ENCODE data around the gene PKD1. TPM values are rescaled to one million over a fixed set of nuclear protein-coding genes. Genes with fewer than 3 reads are reported as not detected.
A peak's percentile ranks its signal among the peaks of the same experiment; 100 is the strongest.

Gene PKD1
- total RNA-seq, 4 donors from 2014 or later, result 209 to 446 (median 293) TPM

DNA sequence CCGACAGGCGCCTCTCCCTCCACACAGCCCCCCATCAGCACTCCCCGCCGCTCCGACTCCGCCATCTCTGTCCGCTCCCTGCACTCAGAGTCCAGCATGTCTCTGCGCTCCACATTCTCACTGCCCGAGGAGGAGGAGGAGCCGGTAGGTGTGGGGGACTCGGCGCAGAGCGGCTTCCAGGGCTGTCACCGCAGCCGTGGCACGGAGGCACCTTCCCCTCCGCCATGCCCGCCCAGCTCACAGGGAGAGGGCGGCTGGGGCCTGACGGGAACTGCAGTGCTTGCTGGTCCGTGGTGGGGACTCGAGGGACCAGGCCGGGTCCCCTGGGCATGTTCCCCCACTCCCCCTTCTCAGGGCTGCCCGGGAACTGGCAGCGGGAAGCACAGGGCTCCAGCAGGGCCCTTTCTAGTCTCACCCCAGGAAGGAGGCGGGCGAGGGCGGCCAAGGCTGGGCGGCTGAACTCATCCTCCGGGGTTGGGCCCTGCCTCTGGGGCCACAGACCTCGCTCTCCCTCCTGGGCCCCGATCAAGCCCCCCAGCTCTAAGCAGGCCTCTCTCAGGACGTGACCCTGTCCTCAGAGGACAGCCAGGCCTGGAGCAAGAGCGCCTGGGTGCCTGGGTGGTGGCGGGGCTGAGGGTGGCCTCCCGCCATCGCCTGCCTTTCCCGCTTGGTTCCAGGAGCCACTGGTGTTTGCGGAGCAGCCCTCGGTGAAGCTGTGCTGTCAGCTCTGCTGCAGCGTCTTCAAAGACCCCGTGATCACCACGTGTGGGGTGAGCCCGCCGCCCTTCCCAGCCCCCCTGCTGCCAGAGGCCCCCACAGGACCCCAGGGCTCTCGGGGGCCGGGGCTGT, 35.1 kb upstream of the PKD1 start:
- peaks cover 84% of the 10 kb centered on the region for H3K36me3 ChIP-seq
- H3K27ac ChIP-seq, result no peak overlapping the region

DNA sequence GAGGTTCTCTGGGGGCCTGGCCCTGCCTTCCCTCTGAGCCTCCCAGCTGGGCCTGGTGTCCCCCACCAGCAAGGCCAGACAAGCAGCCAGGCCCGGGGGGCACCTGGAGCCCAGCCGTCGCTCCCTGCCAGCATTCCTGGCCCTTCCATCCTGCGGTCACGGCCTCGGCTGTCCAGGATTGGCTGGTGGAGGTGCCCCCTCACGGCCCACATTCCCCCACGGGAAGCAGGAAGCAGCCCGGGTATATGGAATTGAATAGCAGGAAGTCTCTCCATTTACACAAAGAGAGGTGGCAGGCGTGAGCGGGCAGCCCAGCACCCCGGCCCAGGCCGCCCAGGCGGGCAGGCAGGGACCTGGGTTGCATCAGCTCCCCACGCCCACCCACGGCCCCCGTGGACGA, 34.4 kb upstream of the PKD1 start:
- WGBS, result no CpG with 5 or more reads among the region's 18 CpGs
- no peaks in the 10 kb centered on the region for H3K27me3 ChIP-seq
- no peak for DNase-seq (ENCODE audit: low spot score in 2 of 2)
- peak overlapping the region; percentile 34 for H3K4me3 ChIP-seq
- H3K36me3 ChIP-seq, result peaks cover 80% of the 10 kb centered on the region
- peak overlapping the region; percentile 21 for H3K27ac ChIP-seq
- no peaks in the 10 kb centered on the region for H3K9me3 ChIP-seq
- TF ChIP-seq EP300 (IDR thresholded peaks at IDR 0.05) (no peak), POLR2AphosphoS5 (IDR thresholded peaks at IDR 0.05) (no peak), POLR2A (IDR thresholded peaks at IDR 0.05) (no peak)
- TF ChIP-seq, protein P1, sequence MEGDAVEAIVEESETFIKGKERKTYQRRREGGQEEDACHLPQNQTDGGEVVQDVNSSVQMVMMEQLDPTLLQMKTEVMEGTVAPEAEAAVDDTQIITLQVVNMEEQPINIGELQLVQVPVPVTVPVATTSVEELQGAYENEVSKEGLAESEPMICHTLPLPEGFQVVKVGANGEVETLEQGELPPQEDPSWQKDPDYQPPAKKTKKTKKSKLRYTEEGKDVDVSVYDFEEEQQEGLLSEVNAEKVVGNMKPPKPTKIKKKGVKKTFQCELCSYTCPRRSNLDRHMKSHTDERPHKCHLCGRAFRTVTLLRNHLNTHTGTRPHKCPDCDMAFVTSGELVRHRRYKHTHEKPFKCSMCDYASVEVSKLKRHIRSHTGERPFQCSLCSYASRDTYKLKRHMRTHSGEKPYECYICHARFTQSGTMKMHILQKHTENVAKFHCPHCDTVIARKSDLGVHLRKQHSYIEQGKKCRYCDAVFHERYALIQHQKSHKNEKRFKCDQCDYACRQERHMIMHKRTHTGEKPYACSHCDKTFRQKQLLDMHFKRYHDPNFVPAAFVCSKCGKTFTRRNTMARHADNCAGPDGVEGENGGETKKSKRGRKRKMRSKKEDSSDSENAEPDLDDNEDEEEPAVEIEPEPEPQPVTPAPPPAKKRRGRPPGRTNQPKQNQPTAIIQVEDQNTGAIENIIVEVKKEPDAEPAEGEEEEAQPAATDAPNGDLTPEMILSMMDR (IDR thresholded peaks at IDR 0.05), result no peak
- H3K4me1 ChIP-seq, result no peaks in the 10 kb centered on the region

More for the DNA sequence above, 35.1 kb upstream of the PKD1 start:
- TF ChIP-seq EP300 (IDR thresholded peaks at IDR 0.05) (no peak), POLR2AphosphoS5 (IDR thresholded peaks at IDR 0.05) (no peak), POLR2A (IDR thresholded peaks at IDR 0.05) (no peak)
- TF ChIP-seq, protein P1 (IDR thresholded peaks at IDR 0.05), result no peak
- DNase-seq (ENCODE audit: low spot score in 2 of 2), result no peak
- Histone ChIP-seq H3K4me1 (no peaks in the 10 kb centered on the region), H3K9me3 (no peaks in the 10 kb centered on the region), H3K4me3 (peak overlapping the region; percentile 34), H3K27me3 (no peaks in the 10 kb centered on the region)
- WGBS, result 95% methylated on average over 19 of the region's 47 CpGs

DNA sequence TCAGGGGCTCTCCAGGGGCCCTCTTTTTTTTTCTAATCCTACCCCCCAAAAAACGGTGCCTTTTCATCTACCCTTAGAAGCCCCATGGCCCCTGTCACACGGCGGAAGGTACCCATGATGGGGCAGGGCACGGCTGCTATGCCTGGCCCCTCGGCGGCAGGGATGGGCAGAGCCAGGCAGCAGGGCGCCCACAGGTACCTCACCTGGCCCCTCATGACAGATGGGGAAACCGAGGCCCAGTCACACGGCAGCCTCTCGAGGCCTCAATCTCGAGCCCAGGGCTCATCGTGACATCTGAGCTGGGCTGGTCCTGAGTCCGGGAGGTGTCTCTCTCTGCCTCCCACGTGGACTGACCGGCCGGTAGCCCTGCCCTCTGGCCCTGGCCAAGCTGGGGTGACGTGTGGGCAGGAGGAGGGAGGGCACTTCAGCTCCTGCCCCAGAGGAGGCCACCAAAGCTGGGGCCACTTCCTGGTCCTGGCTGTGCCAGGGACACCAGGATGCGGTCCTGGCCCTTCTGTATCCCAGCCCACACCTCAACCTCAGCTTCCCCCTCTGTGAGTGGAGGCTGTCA, 31.5 kb upstream of the PKD1 start:
- Histone ChIP-seq H3K4me3 (no peak overlapping the region), H3K4me1 (peaks cover 20% of the 10 kb centered on the region), H3K9me3 (no peaks in the 10 kb centered on the region), H3K36me3 (peaks cover 51% of the 10 kb centered on the region), H3K27me3 (no peaks in the 10 kb centered on the region), H3K27ac (no peak overlapping the region)
- no peak for TF ChIP-seq POLR2AphosphoS5 (IDR thresholded peaks at IDR 0.05)
- TF ChIP-seq, protein P1 (IDR thresholded peaks at IDR 0.05), result no peak
- 85% methylated on average over 14 of the region's 18 CpGs for WGBS
- DNase-seq (ENCODE audit: low spot score in 2 of 2), result no peak

DNA sequence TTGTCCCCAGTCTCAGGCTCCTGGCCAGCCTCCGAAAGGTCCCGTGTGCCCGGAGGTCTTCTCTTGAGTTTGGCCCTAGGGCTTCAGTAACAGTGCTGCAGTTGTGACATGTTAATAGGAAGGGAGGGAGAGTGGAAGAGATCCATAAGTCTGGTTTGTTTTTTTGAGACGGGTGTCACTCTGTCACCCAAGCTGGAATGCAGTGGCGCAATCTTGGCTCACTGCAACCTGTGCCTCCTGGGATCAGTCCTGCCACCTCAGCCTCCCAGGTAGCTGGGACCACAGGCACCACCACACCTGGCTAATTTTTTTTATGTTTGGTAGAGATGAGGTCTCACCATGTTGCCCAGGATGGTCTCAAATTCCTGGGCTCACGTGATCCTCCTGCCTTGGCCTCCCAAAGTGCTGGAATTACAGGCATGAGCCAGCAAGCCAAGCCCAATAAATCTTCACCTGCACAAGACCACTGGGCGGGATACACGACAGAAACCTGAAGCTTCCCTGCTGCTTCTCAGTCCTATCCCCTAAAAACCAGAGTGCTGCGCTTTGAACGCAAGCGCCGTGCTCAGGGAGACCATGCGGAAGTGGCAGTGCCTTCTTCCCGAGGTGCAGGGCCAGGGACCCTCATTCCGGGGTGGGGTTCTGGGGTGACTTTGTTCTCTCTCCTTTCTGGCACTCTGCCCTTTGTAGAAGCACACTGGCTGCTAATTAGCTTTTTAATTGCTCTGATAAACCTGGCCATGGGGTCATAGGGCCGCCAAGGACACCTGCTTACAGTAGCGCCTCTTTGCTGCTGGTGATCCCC, 30.8 kb upstream of the PKD1 start:
- Histone ChIP-seq H3K4me3 (no peak overlapping the region), H3K27ac (no peak overlapping the region), H3K9me3 (no peaks in the 10 kb centered on the region), H3K36me3 (peaks cover 44% of the 10 kb centered on the region), H3K4me1 (peaks cover 27% of the 10 kb centered on the region), H3K27me3 (no peaks in the 10 kb centered on the region)
- TF ChIP-seq POLR2A (IDR thresholded peaks at IDR 0.05) (no peak), EP300 (IDR thresholded peaks at IDR 0.05) (no peak), POLR2AphosphoS5 (IDR thresholded peaks at IDR 0.05) (no peak)
- TF ChIP-seq, protein P1 (IDR thresholded peaks at IDR 0.05), result no peak
- DNase-seq (ENCODE audit: low spot score in 2 of 2), result no peak
- WGBS, result 84% methylated on average over 15 of the region's 17 CpGs

DNA sequence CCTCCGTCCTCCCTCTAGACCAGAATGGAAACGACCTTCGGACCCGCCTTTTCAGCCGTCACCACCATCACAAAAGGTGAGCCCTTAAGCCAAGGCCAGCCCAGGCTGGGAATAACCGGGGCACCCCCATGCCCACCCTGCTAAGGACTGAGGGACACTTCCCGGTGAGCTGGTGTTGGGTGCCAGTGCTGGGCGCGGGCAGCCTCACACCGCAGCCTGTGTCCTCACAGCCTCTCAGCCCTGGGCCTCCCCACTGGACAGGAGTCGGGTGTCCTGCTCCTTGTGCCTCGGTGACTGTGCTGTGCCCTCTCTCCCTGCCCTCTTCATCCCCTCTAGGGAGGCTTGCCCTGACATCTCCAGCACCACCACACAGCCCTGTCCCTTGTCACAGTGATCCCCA, 30.2 kb upstream of the PKD1 start:
- Histone ChIP-seq H3K36me3 (peaks cover 38% of the 10 kb centered on the region), H3K4me1 (peaks cover 33% of the 10 kb centered on the region), H3K27me3 (no peaks in the 10 kb centered on the region), H3K27ac (no peak overlapping the region), H3K9me3 (no peaks in the 10 kb centered on the region), H3K4me3 (no peak overlapping the region)
- no peak for TF ChIP-seq EP300 (IDR thresholded peaks at IDR 0.05)
- TF ChIP-seq, protein P1 (IDR thresholded peaks at IDR 0.05), result no peak
- TF ChIP-seq POLR2AphosphoS5 (IDR thresholded peaks at IDR 0.05), result no peak
- no peak for TF ChIP-seq POLR2A (IDR thresholded peaks at IDR 0.05)
- WGBS, result 93% methylated on average over 2 of the region's 12 CpGs
- DNase-seq (ENCODE audit: low spot score in 2 of 2), result no peak

All from suprapubic skin (tissue), 4 donors.